Adrenal gland (tissue), 12 donors: ENCODE data around the gene FLNC. TPM values are rescaled to one million over a fixed set of nuclear protein-coding genes. Genes with fewer than 3 reads are reported as not detected.

ENCODE experiments used
- DNase-seq, 7 donors: peaks; one replicate each; pipeline ENCODE4 v3.0.0-alpha.2; 2019 to 2020
- H3K27ac ChIP-seq, 5 donors: fragments of 200-600 bp; sonication (generic) in 4 of 5; 1 replicate in 3 of 5; 2 replicates in 2 of 5; pipeline versions ENCODE4 v1.5.1 to v1.8.0; 2016 to 2020; ENCODE audit warnings: mild to moderate bottlenecking in 1 of 5
- H3K27me3 ChIP-seq: fragments of 200-600 bp; 2 replicates; pipeline ENCODE4 v1.8.0; 2021
- H3K36me3 ChIP-seq, 2 donors: fragments of 200-600 bp; replicated peaks in 1 of 2; 1 replicate in 1 of 2; 2 replicates in 1 of 2; pipeline versions ENCODE4 v1.5.1 to v1.8.0; 2018 to 2022
- H3K4me1 ChIP-seq, 2 donors: fragments of 200-600 bp; replicated peaks in 1 of 2; 1 replicate in 1 of 2; 2 replicates in 1 of 2; pipeline versions ENCODE4 v1.5.1 to v1.8.0; 2018 to 2021
- H3K4me3 ChIP-seq, 4 donors: fragments of 200-600 bp; sonication (generic) in 3 of 4; one replicate each; pipeline ENCODE4 v1.5.1; 2016 to 2018
- H3K9me3 ChIP-seq, 3 donors: fragments of 200-600 bp; sonication (generic) in 1 of 3; replicated peaks in 1 of 3; 1 replicate in 2 of 3; 2 replicates in 1 of 3; pipeline versions ENCODE4 v1.5.1 to v1.8.0; 2016 to 2021
- POLR2A ChIP-seq, 2 donors: fragments of 450-650 bp; IDR thresholded peaks; one replicate each; pipeline ENCODE4 v1.6.1; 2017; ENCODE audit warnings: antibody characterized with exemption in 2 of 2, mild to moderate bottlenecking in 2 of 2, moderate library complexity in 1 of 2
- WGBS, 4 donors: extraction: QIAGEN DNeasy Blood & Tissue Kit in 2 of 4; methylation state at CpG; one replicate each; pipeline versions ENCODE4 v1.1.5 to v1.1.7; 2013 to 2017; 5-methylcytosine and 5-hydroxymethylcytosine counted together
- intact Hi-C, 2 donors: fragments of 100-400 bp; cut with DNase I; formaldehyde crosslinking; loops; one replicate each; pipeline versions ENCODE4 v1.14.1 to v1.15.0; 2022 to 2023
- polyA plus RNA-seq, 3 donors: library from polyadenylated mRNA; stranded (reverse); fragments of 200-250 nt in 2 of 3; fragments of 350-450 nt in 1 of 3; fragmentation: Illumina TruSeq in 1 of 3; extraction: RNeasy Lipid Tissue Mini Kit (QIAGEN cat#74804) in 1 of 3; gene quantifications; one replicate each; pipeline ENCODE4 v1.2.3, GENCODE V29; 2013 to 2014
- total RNA-seq, 9 donors: library from RNA; depleted of rRNA in 4 of 9; stranded (reverse); fragments of >200 nt in 4 of 9; fragments of 120-200 nt in 1 of 9; fragmentation: NEBNext Ultra II Directional in 1 of 9; extraction: Animal tissue kit (Norgen Biotek cat#: 25700) in 1 of 9; gene quantifications; one replicate each; pipeline versions ENCODE4 v1.1.0 to v1.2.4, GENCODE V29; 2013 to 2023
- TF ChIP-seq, protein P1 (sequence below), 6 experiments: fragments of 450-650 bp in 4 of 6; fragments of 200-600 bp in 2 of 6; sonication (generic) in 1 of 6; IDR thresholded peaks; 1 replicate in 5 of 6; 2 replicates in 1 of 6; pipeline versions ENCODE4 v1.5.1 to v1.8.0; 2016 to 2021; ENCODE audit warnings: antibody characterized with exemption in 6 of 6, mild to moderate bottlenecking in 2 of 6, moderate library complexity in 1 of 6
- donor health status: healthy with polysubstance abuse.
- donor health status: Bipolar disorder and iron deficiency.
- donor health status: DM: yes; HTN: yes; CAD: no.
- donor health status: DM: no; HTN: no; CAD: no.
- donor health status: DM: no; HTN: no; CAD: no.
- donor health status: DM: yes; HTN: yes; CAD: no.

FLNC gene
- total and polyA plus RNA-seq, 12 donors, result 0.66 to 7.3 (median 2.5) TPM

DNA sequence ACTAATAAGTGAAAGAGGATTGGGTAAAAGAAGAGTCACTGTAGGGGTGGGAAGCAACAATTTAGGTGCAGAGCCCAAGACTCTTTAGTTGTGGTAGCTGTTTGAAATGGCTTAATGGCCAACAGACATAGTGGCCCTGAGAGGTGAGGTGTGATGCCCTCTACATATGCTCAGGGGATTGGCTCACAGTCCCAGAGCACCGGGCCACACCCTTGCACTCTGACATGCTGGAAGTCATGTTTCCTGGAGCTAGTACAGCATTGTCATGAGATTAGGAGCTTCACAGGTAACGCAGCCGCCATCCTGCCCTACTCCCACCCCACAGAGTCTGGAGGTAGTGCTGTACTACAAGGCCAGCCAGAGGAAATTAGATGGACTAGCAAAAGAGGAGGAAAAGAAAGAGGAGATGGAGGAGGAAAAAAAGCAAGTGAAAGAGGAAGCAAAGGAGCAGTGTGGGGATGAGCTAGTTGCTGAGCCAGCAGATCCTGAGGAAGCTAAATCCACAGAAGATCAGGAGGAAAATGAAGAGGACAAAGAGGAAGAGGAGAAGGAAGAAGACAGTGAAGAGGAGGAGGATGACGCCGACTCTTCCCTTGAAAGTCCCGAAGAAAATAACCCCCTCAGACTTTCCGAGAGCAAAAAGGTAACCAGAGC, 14.8 kb upstream of the FLNC start:
- TF ChIP-seq POLR2A (IDR thresholded peaks at IDR 0.05), result no peak
- TF ChIP-seq, protein P1, sequence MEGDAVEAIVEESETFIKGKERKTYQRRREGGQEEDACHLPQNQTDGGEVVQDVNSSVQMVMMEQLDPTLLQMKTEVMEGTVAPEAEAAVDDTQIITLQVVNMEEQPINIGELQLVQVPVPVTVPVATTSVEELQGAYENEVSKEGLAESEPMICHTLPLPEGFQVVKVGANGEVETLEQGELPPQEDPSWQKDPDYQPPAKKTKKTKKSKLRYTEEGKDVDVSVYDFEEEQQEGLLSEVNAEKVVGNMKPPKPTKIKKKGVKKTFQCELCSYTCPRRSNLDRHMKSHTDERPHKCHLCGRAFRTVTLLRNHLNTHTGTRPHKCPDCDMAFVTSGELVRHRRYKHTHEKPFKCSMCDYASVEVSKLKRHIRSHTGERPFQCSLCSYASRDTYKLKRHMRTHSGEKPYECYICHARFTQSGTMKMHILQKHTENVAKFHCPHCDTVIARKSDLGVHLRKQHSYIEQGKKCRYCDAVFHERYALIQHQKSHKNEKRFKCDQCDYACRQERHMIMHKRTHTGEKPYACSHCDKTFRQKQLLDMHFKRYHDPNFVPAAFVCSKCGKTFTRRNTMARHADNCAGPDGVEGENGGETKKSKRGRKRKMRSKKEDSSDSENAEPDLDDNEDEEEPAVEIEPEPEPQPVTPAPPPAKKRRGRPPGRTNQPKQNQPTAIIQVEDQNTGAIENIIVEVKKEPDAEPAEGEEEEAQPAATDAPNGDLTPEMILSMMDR (IDR thresholded peaks at IDR 0.05), result no peak
- WGBS, 4 donors, result 82 to 86% (median 84%) methylated on average over 7 of the region's 7 CpGs
- intact Hi-C loops, result no loop called here
- H3K27me3 ChIP-seq, result no peaks in the 10 kb centered on the region
- no peak for DNase-seq
- H3K36me3 ChIP-seq, result no peaks in the 10 kb centered on the region
- no peak overlapping the region for H3K4me3 ChIP-seq
- H3K27ac ChIP-seq, result no peak overlapping the region
- no peaks in the 10 kb centered on the region for H3K4me1 ChIP-seq
- no peaks in the 10 kb centered on the region for H3K9me3 ChIP-seq

DNA sequence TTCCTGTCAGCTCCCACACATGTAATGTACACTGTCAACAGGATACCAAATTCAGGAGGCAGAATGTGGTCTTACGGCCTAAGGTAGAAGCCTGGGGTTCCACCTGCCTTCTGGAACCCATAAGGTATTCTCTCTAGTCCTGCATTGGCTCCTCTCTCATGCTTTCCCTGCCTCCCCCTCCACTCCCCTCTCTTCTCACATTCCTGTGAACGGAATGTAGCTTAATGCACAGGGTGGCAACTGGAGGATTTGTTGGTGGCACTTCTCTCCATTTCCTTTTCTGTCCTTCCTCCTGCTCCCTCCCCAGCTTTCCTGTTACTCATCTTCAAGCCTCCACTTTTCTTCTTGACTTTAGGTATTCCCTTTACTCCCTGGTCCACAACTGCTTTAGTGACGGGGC, 11.5 kb upstream of the FLNC start:
- Histone ChIP-seq H3K36me3 (no peaks in the 10 kb centered on the region), H3K27me3 (no peaks in the 10 kb centered on the region), H3K4me1 (no peaks in the 10 kb centered on the region), H3K9me3 (no peaks in the 10 kb centered on the region), H3K4me3 (no peak overlapping the region), H3K27ac (no peak overlapping the region)
- DNase-seq, result no peak
- intact Hi-C loops, result no loop called here
- no peak for TF ChIP-seq POLR2A (IDR thresholded peaks at IDR 0.05)
- TF ChIP-seq, protein P1 (IDR thresholded peaks at IDR 0.05), result no peak
- WGBS, 4 donors, result 77 to 85% (median 81%) methylated on average over 3 of the region's 3 CpGs

DNA sequence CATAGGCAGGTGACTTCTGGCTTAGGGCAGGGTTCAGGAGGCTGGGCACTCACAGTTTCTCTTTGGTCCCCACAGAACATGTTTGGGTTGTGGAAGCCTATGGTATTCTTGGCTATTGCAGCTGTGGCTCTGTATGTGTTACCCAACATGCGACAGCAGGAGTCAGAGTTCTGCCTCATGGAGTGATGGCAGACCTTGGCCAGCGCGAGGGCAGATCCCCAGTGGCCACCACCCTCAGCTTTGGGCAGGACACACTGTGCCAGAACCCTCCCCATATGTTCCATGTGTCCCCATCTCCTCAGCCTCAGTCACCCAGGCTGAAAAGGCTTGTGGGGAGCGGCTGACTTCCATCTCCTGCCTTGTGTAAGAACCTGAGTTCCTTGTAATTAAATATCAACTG, 8.5 kb upstream of the FLNC start:
- no peaks in the 10 kb centered on the region for H3K36me3 ChIP-seq
- no peak for DNase-seq
- no peak overlapping the region for H3K27ac ChIP-seq
- H3K27me3 ChIP-seq, result no peaks in the 10 kb centered on the region
- H3K4me3 ChIP-seq, result no peak overlapping the region
- no peaks in the 10 kb centered on the region for H3K4me1 ChIP-seq
- 60 to 100% (median 86%) methylated on average over 1 to 4 of the region's 4 CpGs for WGBS, 4 donors
- no peak for TF ChIP-seq POLR2A (IDR thresholded peaks at IDR 0.05)
- TF ChIP-seq, protein P1 (IDR thresholded peaks at IDR 0.05), result no peak
- intact Hi-C loops, result no loop called here
- H3K9me3 ChIP-seq, result no peaks in the 10 kb centered on the region

DNA sequence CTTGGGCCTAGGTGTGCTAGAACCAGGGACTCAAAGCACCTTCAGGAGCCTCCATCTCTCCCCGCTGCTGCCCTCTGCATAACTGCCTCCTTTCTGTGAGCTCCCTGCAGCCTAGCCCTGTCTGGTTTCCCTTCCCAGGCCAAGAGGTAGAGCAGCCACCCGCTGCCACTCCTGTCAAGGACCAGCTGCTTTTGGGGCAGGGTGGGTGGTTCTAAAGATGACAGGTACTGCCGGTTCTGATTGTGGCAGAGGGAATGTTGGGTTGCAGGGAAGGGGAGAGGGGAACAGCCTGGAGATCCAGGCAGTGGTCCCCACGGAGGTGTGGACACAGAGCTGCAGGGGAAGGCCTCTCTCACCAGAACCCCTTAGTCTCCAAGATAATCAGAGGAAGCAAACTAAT, 3.7 kb upstream of the FLNC start:
- WGBS, 4 donors, result 86 to 91% (median 87%) methylated on average over 4 of the region's 4 CpGs
- H3K27ac ChIP-seq, result no peak overlapping the region
- intact Hi-C loops, result no loop called here

More for the DNA sequence above, 3.7 kb upstream of the FLNC start:
- DNase-seq, result no peak
- Histone ChIP-seq H3K9me3 (no peaks in the 10 kb centered on the region), H3K36me3 (no peaks in the 10 kb centered on the region), H3K4me1 (peaks cover 6 to 12% of the 10 kb centered on the region in 2 donors), H3K27me3 (peaks cover 15% of the 10 kb centered on the region), H3K4me3 (no peak overlapping the region)
- TF ChIP-seq, protein P1 (IDR thresholded peaks at IDR 0.05), result no peak
- no peak for TF ChIP-seq POLR2A (IDR thresholded peaks at IDR 0.05)
